Glomerular visceral epithelial cell (primary cell): ENCODE results near the gene SLC6A9.

Experiments used
- DNase-seq: peaks from one replicate; pipeline ENCODE4 v3.0.0-alpha.2; 2016; ENCODE audit errors: extremely low spot score

Gene SLC6A9

DNA sequence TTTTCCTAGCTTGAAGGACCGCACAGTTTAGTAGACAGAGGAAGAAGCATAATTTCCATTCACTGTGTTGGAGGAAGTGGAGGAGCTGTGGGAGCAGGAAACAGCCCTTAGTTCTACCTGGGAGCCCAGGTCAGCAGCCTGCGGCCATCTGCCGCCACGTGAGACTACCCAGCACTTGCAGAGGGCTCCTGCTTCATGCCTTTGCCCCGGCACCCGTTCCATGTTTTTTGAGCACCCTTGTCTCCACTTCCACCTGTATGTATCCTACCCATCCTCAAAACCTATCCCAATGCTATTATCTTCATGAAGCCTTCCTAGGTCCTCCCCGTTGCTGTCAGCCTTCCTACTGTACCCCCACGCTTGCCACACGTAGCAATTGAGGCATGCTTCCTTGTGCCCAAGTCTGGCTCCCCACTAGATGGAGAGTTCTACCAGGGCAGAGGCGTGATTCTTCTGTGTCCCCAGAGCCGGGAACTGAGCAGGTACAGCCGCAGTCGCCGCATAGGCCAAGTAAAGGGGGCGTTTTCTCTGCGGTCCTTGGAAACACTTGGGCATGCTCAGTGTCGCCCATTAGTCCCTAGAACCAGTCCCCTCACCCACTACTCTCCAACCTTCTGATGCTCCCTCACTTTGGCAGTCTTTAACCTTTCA, 1.9 kb downstream of the SLC6A9 start:
- DNase-seq, result no peak

- no peak for DNase-seq
Observed at GRCh38 chr1:44027320-44027719, 3.9 kb downstream of the SLC6A9 start.

- DNase-seq, result no peak
Observed at GRCh38 chr1:44025816-44026215, 5.4 kb downstream of the SLC6A9 start.

GRCh38 chr1:44024903-44025525, 6.2 kb downstream of the SLC6A9 start:
- no peak for DNase-seq

- DNase-seq, result no peak
Observed at GRCh38 chr1:44024031-44024902, 7.0 kb downstream of the SLC6A9 start.

DNA sequence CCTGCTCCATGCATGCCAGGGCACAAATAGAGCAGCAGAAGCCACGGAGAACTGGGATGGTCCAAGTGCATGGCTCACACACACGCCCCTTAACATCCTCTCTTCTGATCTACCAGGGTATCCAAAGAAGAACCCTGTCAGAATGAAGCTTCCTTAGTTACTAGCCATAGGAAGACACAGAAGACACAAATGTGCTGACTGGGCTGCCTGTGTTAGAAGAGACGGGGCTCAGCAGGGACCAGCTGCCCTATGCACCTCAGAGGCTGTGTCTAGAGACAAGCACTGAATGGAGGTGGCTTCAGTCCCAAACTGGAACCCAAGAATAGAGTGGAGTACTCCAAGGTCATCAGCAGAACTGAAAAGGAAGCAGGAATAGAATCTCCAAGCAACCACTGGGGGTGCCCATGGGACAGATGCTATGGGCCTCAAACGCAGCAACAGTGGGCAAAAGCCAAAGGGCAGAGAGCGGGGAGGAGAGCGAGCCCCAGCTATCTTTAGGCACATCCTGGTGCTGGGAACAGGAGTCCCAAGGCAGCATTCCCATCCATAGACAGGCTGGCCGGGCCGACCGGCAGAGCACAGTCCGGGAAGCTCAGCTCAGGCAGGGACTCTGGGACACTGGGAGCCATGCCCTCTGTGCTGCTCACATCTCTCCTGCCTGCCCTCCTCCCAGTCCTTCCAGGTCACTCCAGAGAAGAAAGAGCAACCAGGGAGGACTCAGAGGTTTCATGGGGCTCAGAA, 9.5 kb downstream of the SLC6A9 start:
- no peak for DNase-seq

DNA sequence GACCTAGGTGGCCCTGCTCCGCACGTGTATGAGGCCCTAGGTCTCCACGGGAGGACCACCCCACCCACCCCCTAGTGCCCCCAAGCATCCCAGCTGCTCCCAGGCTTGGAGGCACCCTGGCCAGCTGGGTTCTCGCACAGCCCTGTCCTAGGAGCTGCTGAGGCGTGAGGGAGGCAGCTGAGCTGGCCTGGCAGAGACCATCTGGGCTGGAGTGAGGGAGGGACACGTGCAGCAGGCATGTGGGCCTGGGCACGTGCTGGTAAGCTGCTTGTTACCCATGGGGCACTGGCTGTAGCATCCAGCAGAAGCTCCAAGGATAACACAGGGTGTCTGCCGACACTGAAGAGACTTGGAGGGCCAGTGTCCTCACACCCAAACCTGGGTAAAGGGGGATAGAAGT, 10.1 kb downstream of the SLC6A9 start:
- no peak for DNase-seq

DNA sequence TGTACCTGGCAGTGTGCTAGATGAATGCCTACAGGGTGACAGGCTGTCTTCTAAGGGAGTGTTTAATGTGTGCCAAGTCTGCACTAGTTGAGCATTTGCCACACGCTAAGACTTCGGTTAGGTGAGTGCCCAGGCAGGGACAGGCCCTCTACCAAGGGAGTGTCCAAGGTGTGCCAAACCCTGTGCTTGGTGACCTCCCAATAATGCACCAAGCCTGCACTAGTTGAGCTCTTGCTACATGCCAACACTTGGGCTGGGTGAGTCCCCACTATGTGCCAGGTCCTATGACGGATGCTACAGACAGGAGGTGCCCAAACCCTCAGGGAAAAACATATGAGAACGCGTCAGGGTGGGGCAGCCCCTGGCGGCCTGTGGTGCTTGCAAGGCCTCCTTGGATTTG, 10.8 kb downstream of the SLC6A9 start:
- no peak for DNase-seq

- DNase-seq, result no peak
Observed at GRCh38 chr1:44019466-44019948, 11.8 kb downstream of the SLC6A9 start.

DNA sequence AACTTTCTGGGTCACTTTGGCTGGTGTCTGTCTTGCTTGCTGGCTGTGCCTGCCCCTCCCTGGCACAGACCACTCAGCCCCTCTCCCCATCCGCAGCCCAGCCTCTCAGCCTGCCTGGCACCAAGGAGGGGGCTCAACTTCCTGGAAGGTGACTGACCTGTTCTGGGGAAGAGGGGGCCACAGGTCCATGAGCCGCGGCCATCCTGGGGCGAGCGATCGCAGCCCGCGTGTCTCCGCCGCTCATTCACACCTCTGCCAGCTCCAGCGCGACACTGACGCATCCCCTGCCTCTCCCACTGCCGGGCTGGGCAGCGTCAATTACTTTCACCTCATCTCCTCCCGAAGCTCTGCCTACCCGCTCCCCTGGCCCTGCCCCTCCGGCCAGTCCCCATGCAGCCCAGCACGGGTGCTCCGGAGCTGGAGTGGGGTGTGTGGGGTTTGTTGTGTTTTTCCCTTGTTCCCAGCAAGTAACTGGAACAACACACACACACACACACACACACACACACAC, 14.3 kb downstream of the SLC6A9 start:
- no peak for DNase-seq

- DNase-seq, result no peak
Observed at GRCh38 chr1:44016041-44016889, 15.0 kb downstream of the SLC6A9 start.

- no peak for DNase-seq
Observed at GRCh38 chr1:44015206-44015605, 16.1 kb downstream of the SLC6A9 start.

- DNase-seq, result no peak
Observed at GRCh38 chr1:44014365-44015104, 16.7 kb downstream of the SLC6A9 start.

- no peak for DNase-seq
Observed at GRCh38 chr1:44013949-44014348, 17.3 kb downstream of the SLC6A9 start.

- no peak for DNase-seq
Observed at GRCh38 chr1:44012941-44013609, 18.2 kb downstream of the SLC6A9 start.

DNA sequence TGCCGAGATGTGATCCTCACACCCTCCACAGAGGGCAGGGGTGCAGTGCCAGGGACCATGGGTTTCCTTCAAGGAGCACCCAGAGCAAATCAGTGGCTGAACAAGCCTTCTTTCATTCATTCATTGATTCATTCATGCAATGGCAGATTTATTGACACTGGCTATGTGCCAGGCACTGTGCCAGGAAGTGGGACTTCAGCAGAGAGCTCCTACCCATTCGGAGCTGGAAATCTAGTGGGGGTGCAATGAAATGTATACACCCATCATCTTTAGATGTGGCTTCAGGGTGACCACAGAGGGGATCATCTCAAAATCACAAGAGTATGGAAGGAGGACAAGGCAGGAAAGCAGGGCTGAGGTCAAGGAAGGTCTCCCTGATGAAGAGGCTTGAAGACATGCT, 18.9 kb downstream of the SLC6A9 start:
- DNase-seq, result no peak

- no peak for DNase-seq
Observed at GRCh38 chr1:44010935-44011471, 20.3 kb downstream of the SLC6A9 start.

GRCh38 chr1:44008259-44008658, 23.0 kb downstream of the SLC6A9 start:
- no peak for DNase-seq

- DNase-seq, result no peak
Observed at GRCh38 chr1:44002606-44003157, 28.6 kb downstream of the SLC6A9 start.
